ENCODE data around the gene HMGA1. TPM values are rescaled to one million over a fixed set of nuclear protein-coding genes. Genes with fewer than 3 reads are reported as not detected.

HMGA1 gene
- total and polyA plus RNA-seq, 10 of the 15 experiments (the other 5 are each of a cell fraction or from before 2014, with no cell fraction given): 13.4 to 885 (median 508) TPM

GRCh38 chr6:34223381-34223955 is 13.2 kb upstream of the HMGA1 start:
- ATAC-seq (peak; percentile 31), FAIRE-seq (no peak), DNase-seq (ENCODE audit: low read depth, low spot score) (no peak)
- RAD21 ChIA-PET (ENCODE audit: unreplicated experiment): interaction anchor here (1.0 to 2.4 kb wide), 5 partner anchors 11 to 202 kb away, joined by 3 to 17 read pairs (median 6); partner anchors contain the start of genes HMGA1, RPS10 and SMIM29
- TF ChIP-seq PKNOX1 (IDR thresholded peaks at IDR 0.05) (no peak), RAD21 (IDR thresholded peaks at IDR 0.05; ENCODE audit: insufficient read depth, low read depth, low read length) (no peak), CHD2 (IDR thresholded peaks at IDR 0.05; ENCODE audit: borderline replicate concordance, low read depth, low read length) (0 out of 2 replicates have a peak, but pooled peaks have one; percentile 9), NFXL1 (IDR thresholded peaks at IDR 0.05; ENCODE audit: borderline replicate concordance) (no peak), HDGF (IDR thresholded peaks at IDR 0.05) (peak; percentile 96), RCOR1 (conservative IDR thresholded peaks at IDR 0.05; ENCODE audit: low read depth, low read length) (no peak), LARP7 (IDR thresholded peaks at IDR 0.05) (0 out of 2 replicates have a peak, but pooled peaks have one; percentile 16), CBX3 (IDR thresholded peaks at IDR 0.05; ENCODE audit: borderline replicate concordance, low read depth) (no peak), NFIC (IDR thresholded peaks at IDR 0.05; ENCODE audit: low read depth, low read length) (no peak), ETV6 (conservative IDR thresholded peaks at IDR 0.05 in 1 of 2, IDR thresholded peaks at IDR 0.05 in 1 of 2; ENCODE audit: borderline replicate concordance in 1 of 2, low read depth in 1 of 2) (0 out of 4 replicates have a peak, but pooled peaks of 1 of the 2 experiments have one; percentile 2), MEF2A (IDR thresholded peaks at IDR 0.05; ENCODE audit: insufficient read depth, low read depth, low read length) (no peak)
- H3K27ac ChIP-seq (ENCODE audit: control insufficient read depth, insufficient read depth): peak overlapping the region; percentile 96
- H3K27me3 ChIP-seq (replicated peaks in 1 of 2; ENCODE audit: control insufficient read depth in 2 of 2, insufficient read depth in 2 of 2, low read length in 1 of 2): no peaks in the 10 kb centered on the region
- H2AFZ ChIP-seq (ENCODE audit: control insufficient read depth, low read depth, low read length): peak overlapping the region; percentile 97
- H3K4me1 ChIP-seq (ENCODE audit: control insufficient read depth, insufficient read depth, low read length): peaks cover 24% of the 10 kb centered on the region
- H3K9me3 ChIP-seq (replicated peaks; ENCODE audit: control insufficient read depth, insufficient read depth, low read length): no peaks in the 10 kb centered on the region
- peak overlapping the region; percentile 54 for H3K4me3 ChIP-seq
- SMC1A ChIA-PET (ENCODE audit: uncharacterized antibody, unreplicated experiment): interaction anchor here (0.6 to 1.8 kb wide), 7 partner anchors 10 to 192 kb away, joined by 3 to 10 read pairs (median 4); partner anchors contain the start of gene HMGA1
- peak overlapping the region; percentile 49; the same call in 1 of the 2 replicates for H3K9ac ChIP-seq (ENCODE audit: control insufficient read depth, insufficient read depth, low read length)
- intact Hi-C loops (cut with micrococcal nuclease; ENCODE audit: unreplicated experiment): no loop called here
- peak overlapping the region; percentile 97 for H3K4me2 ChIP-seq (ENCODE audit: control insufficient read depth, insufficient read depth)
- H4K20me1 ChIP-seq (ENCODE audit: control insufficient read depth, insufficient read depth): no peaks in the 10 kb centered on the region
- no TSS peak for BruUV-seq (replicated peaks)
- POLR2A ChIA-PET: interaction anchor here (0.6 to 2.3 kb wide), 9 partner anchors 10 to 436 kb away, joined by 3 to 20 read pairs (median 3); partner anchors contain the start of genes HMGA1 and SMIM29
- H3K36me3 ChIP-seq (ENCODE audit: control insufficient read depth in 2 of 2, insufficient read depth in 2 of 2, low read length in 1 of 2): no peaks in the 10 kb centered on the region
- 57% methylated on average over 15 of the region's 16 CpGs for WGBS (ENCODE audit: insufficient coverage, insufficient replicate concordance, low lambda C conversion rate, missing lambda C conversion rate)
- in situ Hi-C loops (cut with MboI): no loop called here
- no peaks in the 10 kb centered on the region for H3K79me2 ChIP-seq (ENCODE audit: control insufficient read depth, insufficient read depth, low read length)
- CTCF ChIA-PET: interaction anchor here (0.6 to 2.2 kb wide), 6 partner anchors 13 to 480 kb away, joined by 3 to 6 read pairs (median 4); partner anchors contain the start of gene HMGA1

Data from GM12878 (cell line).